ENCODE results near the gene NLGN1.

The NLGN1 gene

GRCh38 chr3:173739726-173740125, 342.2 kb downstream of the NLGN1 start:
- H3K4me2 ChIP-seq (ENCODE audit: low read length): no peak overlapping the region
- no peaks in the 10 kb centered on the region for H3K79me2 ChIP-seq (ENCODE audit: insufficient read depth, low read length)
- H2AFZ ChIP-seq (ENCODE audit: low read length): no peak overlapping the region
- no peak for TF ChIP-seq EZH2 (IDR thresholded peaks at IDR 0.05; ENCODE audit: borderline replicate concordance, low read length)
- no peak for TF ChIP-seq CTCF (IDR thresholded peaks at IDR 0.05; ENCODE audit: low read length)
- no peaks in the 10 kb centered on the region for H4K20me1 ChIP-seq (ENCODE audit: insufficient read depth, low read length)
- no peaks in the 10 kb centered on the region for H3K36me3 ChIP-seq (ENCODE audit: insufficient read depth, low read length)
- H3K9ac ChIP-seq (ENCODE audit: low read length): no peak overlapping the region
- H3K9me2 ChIP-seq (ENCODE audit: low read depth, low read length): no peaks in the 10 kb centered on the region
- H3K9me3 ChIP-seq (ENCODE audit: low read length): no peaks in the 10 kb centered on the region
- no peak overlapping the region for H3K4me3 ChIP-seq (ENCODE audit: low read depth, low read length, poor library complexity, severe bottlenecking)
- H3F3A ChIP-seq (ENCODE audit: insufficient read depth, low read length): no peaks in the 10 kb centered on the region
- no peak overlapping the region for H3K27ac ChIP-seq (ENCODE audit: low read depth, low read length, poor library complexity, severe bottlenecking)
- H3K4me1 ChIP-seq (ENCODE audit: insufficient read depth, low read length, severe bottlenecking): no peaks in the 10 kb centered on the region
- no peaks in the 10 kb centered on the region for H3K27me3 ChIP-seq (ENCODE audit: insufficient read depth, low read length)

DNA sequence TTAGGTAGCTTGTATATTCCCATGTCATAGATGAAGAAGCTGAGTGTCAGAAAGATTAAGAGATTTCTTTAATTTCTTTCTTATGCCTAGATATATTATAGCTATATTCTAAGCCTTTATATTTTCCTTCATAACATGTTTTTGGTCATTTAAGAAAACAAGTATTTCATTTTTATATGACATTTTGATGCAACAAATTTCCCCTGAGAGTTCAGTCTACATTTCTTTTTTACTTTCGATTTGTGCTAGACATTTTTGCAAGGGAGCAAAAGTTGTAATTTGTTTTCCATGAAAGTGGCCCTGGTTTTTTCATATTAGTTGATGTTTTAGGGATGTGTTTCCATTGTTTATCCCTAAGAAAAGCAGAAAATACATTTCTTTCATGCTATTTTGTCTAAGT, 344.9 kb downstream of the NLGN1 start:
- Histone ChIP-seq H3K36me3 (ENCODE audit: insufficient read depth, low read length) (no peaks in the 10 kb centered on the region), H3K9ac (ENCODE audit: low read length) (no peak overlapping the region), H3K79me2 (ENCODE audit: insufficient read depth, low read length) (no peaks in the 10 kb centered on the region), H3K27me3 (ENCODE audit: insufficient read depth, low read length) (no peaks in the 10 kb centered on the region), H3K9me3 (ENCODE audit: low read length) (no peaks in the 10 kb centered on the region), H3K4me2 (ENCODE audit: low read length) (no peak overlapping the region), H4K20me1 (ENCODE audit: insufficient read depth, low read length) (no peaks in the 10 kb centered on the region), H3K4me3 (ENCODE audit: low read depth, low read length, poor library complexity, severe bottlenecking) (no peak overlapping the region), H3K27ac (ENCODE audit: low read depth, low read length, poor library complexity, severe bottlenecking) (no peak overlapping the region), H2AFZ (ENCODE audit: low read length) (no peak overlapping the region), H3K4me1 (ENCODE audit: insufficient read depth, low read length, severe bottlenecking) (no peaks in the 10 kb centered on the region), H3K9me2 (ENCODE audit: low read depth, low read length) (no peaks in the 10 kb centered on the region), H3F3A (ENCODE audit: insufficient read depth, low read length) (no peaks in the 10 kb centered on the region)
- TF ChIP-seq EZH2 (IDR thresholded peaks at IDR 0.05; ENCODE audit: borderline replicate concordance, low read length) (no peak), CTCF (IDR thresholded peaks at IDR 0.05; ENCODE audit: low read length) (no peak)

- no peak overlapping the region for H3K9ac ChIP-seq (ENCODE audit: low read length)
- no peaks in the 10 kb centered on the region for H3K4me1 ChIP-seq (ENCODE audit: insufficient read depth, low read length, severe bottlenecking)
- H3K9me3 ChIP-seq (ENCODE audit: low read length): no peaks in the 10 kb centered on the region
- no peaks in the 10 kb centered on the region for H3F3A ChIP-seq (ENCODE audit: insufficient read depth, low read length)
- no peaks in the 10 kb centered on the region for H3K9me2 ChIP-seq (ENCODE audit: low read depth, low read length)
- H4K20me1 ChIP-seq (ENCODE audit: insufficient read depth, low read length): no peaks in the 10 kb centered on the region
- no peak for TF ChIP-seq CTCF (IDR thresholded peaks at IDR 0.05; ENCODE audit: low read length)
- TF ChIP-seq EZH2 (IDR thresholded peaks at IDR 0.05; ENCODE audit: borderline replicate concordance, low read length): no peak
- H3K4me3 ChIP-seq (ENCODE audit: low read depth, low read length, poor library complexity, severe bottlenecking): no peak overlapping the region
- H3K27me3 ChIP-seq (ENCODE audit: insufficient read depth, low read length): no peaks in the 10 kb centered on the region
- H3K79me2 ChIP-seq (ENCODE audit: insufficient read depth, low read length): no peaks in the 10 kb centered on the region
- no peaks in the 10 kb centered on the region for H3K36me3 ChIP-seq (ENCODE audit: insufficient read depth, low read length)
- no peak overlapping the region for H3K4me2 ChIP-seq (ENCODE audit: low read length)
- H2AFZ ChIP-seq (ENCODE audit: low read length): no peak overlapping the region
- H3K27ac ChIP-seq (ENCODE audit: low read depth, low read length, poor library complexity, severe bottlenecking): no peak overlapping the region
These were observed 345.6 kb downstream of the NLGN1 start for GRCh38 chr3:173743111-173743510.

Data from OCI-LY1 (cell line).